H9 (cell line): ENCODE measurements around the gene BICRAL. TPM values are rescaled to one million over a fixed set of nuclear protein-coding genes. Genes with fewer than 3 reads are reported as not detected.

Source experiments
- DNase-seq: peaks from one replicate; pipeline ENCODE4 v3.0.0-alpha.2; 2017
- H2AFZ ChIP-seq: one replicate; pipeline ENCODE4 v1.6.1; 2013; ENCODE audit warnings: mild to moderate bottlenecking, low read length, control low read depth, moderate library complexity
- H2AK5ac ChIP-seq: 2 replicates; pipeline ENCODE4 v1.6.1; 2013; ENCODE audit warnings: low read length, control low read depth, mixed read lengths; ENCODE audit not compliant: insufficient read length
- H2BK120ac ChIP-seq: one replicate; pipeline ENCODE4 v1.6.1; 2013; ENCODE audit warnings: low read depth, mild to moderate bottlenecking, low read length, control low read depth, inconsistent platforms; ENCODE audit not compliant: poor library complexity, severe bottlenecking
- H2BK12ac ChIP-seq: 2 replicates; pipeline ENCODE4 v1.6.1; 2013; ENCODE audit warnings: low read length, control low read depth, mixed read lengths, low read depth; ENCODE audit not compliant: insufficient read length
- H2BK15ac ChIP-seq: 2 replicates; pipeline ENCODE4 v1.6.1; 2013; ENCODE audit warnings: low read depth, low read length, control low read depth
- H2BK20ac ChIP-seq: one replicate; pipeline ENCODE4 v1.6.1; 2013; ENCODE audit warnings: low read depth, mild to moderate bottlenecking, low read length, control low read depth, inconsistent platforms; ENCODE audit not compliant: poor library complexity, severe bottlenecking
- H2BK5ac ChIP-seq: 2 replicates; pipeline ENCODE4 v1.6.1; 2013; ENCODE audit warnings: low read length, control low read depth, mixed read lengths; ENCODE audit not compliant: insufficient read length
- H3K14ac ChIP-seq: 2 replicates; pipeline ENCODE4 v1.6.1; 2013; ENCODE audit warnings: low read length, control low read depth; ENCODE audit not compliant: insufficient read depth
- H3K18ac ChIP-seq: 2 replicates; pipeline ENCODE4 v1.6.1; 2013; ENCODE audit warnings: low read depth, mild to moderate bottlenecking, mixed read lengths, low read length, control low read depth; ENCODE audit not compliant: insufficient read length
- H3K23ac ChIP-seq: 2 replicates; pipeline ENCODE4 v1.6.1; 2013; ENCODE audit warnings: low read length, control low read depth, mixed read lengths, low read depth; ENCODE audit not compliant: insufficient read length
- H3K23me2 ChIP-seq: 2 replicates; pipeline ENCODE4 v1.6.1; 2013; ENCODE audit warnings: low read depth, mild to moderate bottlenecking, mixed read lengths, low read length, control low read depth; ENCODE audit not compliant: insufficient read length, poor library complexity, severe bottlenecking
- H3K27ac ChIP-seq: 2 replicates; pipeline ENCODE4 v1.5.1; 2013; ENCODE audit warnings: low read length, control low read depth, mixed read lengths, low read depth; ENCODE audit not compliant: insufficient read length
- H3K27me3 ChIP-seq: 2 replicates; pipeline ENCODE4 v1.6.1; 2013; ENCODE audit warnings: low read length, control low read depth, inconsistent platforms; ENCODE audit not compliant: insufficient read depth
- H3K4ac ChIP-seq: 2 replicates; pipeline ENCODE4 v1.6.1; 2013; ENCODE audit warnings: low read depth, mild to moderate bottlenecking, control low read depth, inconsistent platforms, low read length, moderate library complexity
- H3K4me1 ChIP-seq: 2 replicates; pipeline ENCODE4 v1.6.1; 2013; ENCODE audit warnings: low read length, control low read depth, inconsistent platforms; ENCODE audit not compliant: insufficient read depth
- H3K4me2 ChIP-seq: 2 replicates; pipeline ENCODE4 v1.6.1; 2013; ENCODE audit warnings: low read length, control low read depth, mixed read lengths; ENCODE audit not compliant: insufficient read length, insufficient read depth
- H3K56ac ChIP-seq: 2 replicates; pipeline ENCODE4 v1.6.1; 2013; ENCODE audit warnings: low read depth, mild to moderate bottlenecking, mixed read lengths, low read length, control low read depth; ENCODE audit not compliant: insufficient read length
- H3K79me1 ChIP-seq: 2 replicates; pipeline ENCODE4 v1.6.1; 2013; ENCODE audit warnings: low read depth, mild to moderate bottlenecking, moderate library complexity, low read length, control low read depth, inconsistent platforms; ENCODE audit not compliant: insufficient read depth, poor library complexity, severe bottlenecking
- H3K79me2 ChIP-seq: 2 replicates; pipeline ENCODE4 v1.6.1; 2013; ENCODE audit warnings: low read length, control low read depth, inconsistent platforms; ENCODE audit not compliant: insufficient read depth
- H3K9ac ChIP-seq: 2 replicates; pipeline ENCODE4 v1.6.1; 2013; ENCODE audit warnings: low read length, control low read depth, mixed read lengths; ENCODE audit not compliant: insufficient read length; ENCODE audit errors: extremely low read depth
- H3K9me3 ChIP-seq: one replicate; pipeline ENCODE4 v1.6.1; 2013; ENCODE audit warnings: low read depth, low read length, inconsistent platforms; ENCODE audit not compliant: control insufficient read depth
- H3T11ph ChIP-seq: one replicate; pipeline ENCODE4 v1.6.1; 2013; ENCODE audit warnings: mild to moderate bottlenecking, low read length, control low read depth, inconsistent platforms
- H4K20me1 ChIP-seq: one replicate; pipeline ENCODE4 v1.6.1; 2013; ENCODE audit not compliant: control insufficient read depth, insufficient read length, insufficient read depth
- H4K5ac ChIP-seq: 2 replicates; pipeline ENCODE4 v1.6.1; 2013; ENCODE audit warnings: low read depth, mild to moderate bottlenecking, mixed read lengths, low read length, control low read depth; ENCODE audit not compliant: insufficient read length
- H4K8ac ChIP-seq: replicated peaks from 2 replicates; pipeline ENCODE4 v1.6.1; 2013; ENCODE audit warnings: low read length, control low read depth, mixed read lengths, low read depth; ENCODE audit not compliant: insufficient read length
- H4K91ac ChIP-seq: 2 replicates; pipeline ENCODE4 v1.6.1; 2013; ENCODE audit warnings: low read depth, mild to moderate bottlenecking, moderate library complexity, mixed read lengths, low read length, control low read depth; ENCODE audit not compliant: insufficient read length
- H3K27ac Mint-ChIP-seq, 3 experiments: 2 replicates in 2 of 3; 3 replicates in 1 of 3; pipeline ENCODE4 v1.8.0; 2020 to 2021; ENCODE audit warnings: mixed read lengths in 3 of 3, mild to moderate bottlenecking in 1 of 3, moderate library complexity in 1 of 3
- H3K27me3 Mint-ChIP-seq: 2 replicates; pipeline ENCODE4 v1.8.0; 2021; ENCODE audit warnings: low read depth, mild to moderate bottlenecking, moderate library complexity, mixed read lengths
- H3K36me3 Mint-ChIP-seq, 3 experiments: 2 replicates in 2 of 3; 3 replicates in 1 of 3; pipeline ENCODE4 v1.8.0; 2020 to 2021; ENCODE audit warnings: low read depth in 3 of 3, mixed read lengths in 3 of 3; ENCODE audit not compliant: insufficient read depth in 1 of 3
- H3K4me1 Mint-ChIP-seq, 2 experiments: 2 replicates each; pipeline ENCODE4 v1.8.0; 2020; ENCODE audit warnings: mixed read lengths in 2 of 2
- H3K4me3 Mint-ChIP-seq, 2 experiments: 2 replicates in 1 of 2; 3 replicates in 1 of 2; pipeline ENCODE4 v1.8.0; 2020 to 2021; ENCODE audit warnings: mild to moderate bottlenecking in 2 of 2, mixed read lengths in 2 of 2, moderate library complexity in 1 of 2
- H3K9me3 Mint-ChIP-seq, 2 experiments: 2 replicates in 1 of 2; 3 replicates in 1 of 2; pipeline ENCODE4 v1.8.0; 2020; ENCODE audit warnings: mild to moderate bottlenecking in 2 of 2, mixed read lengths in 2 of 2, moderate library complexity in 1 of 2
- CTCF ChIP-seq: fragments of 200-600 bp; sonication (generic); conservative IDR thresholded peaks from 3 replicates; pipeline ENCODE4 v1.8.0; 2021; ENCODE audit warnings: antibody characterized with exemption, mild to moderate bottlenecking
- WGBS: extraction: QIAGEN DNeasy Blood & Tissue Kit; methylation state at CpG from one replicate; pipeline ENCODE4 v1.1.7; 2013; ENCODE audit warnings: missing lambda C conversion rate, low lambda C conversion rate, mixed read lengths; ENCODE audit not compliant: insufficient read length; ENCODE audit errors: extremely low coverage; 5-methylcytosine and 5-hydroxymethylcytosine counted together
- total RNA-seq: library from RNA; stranded (reverse); gene quantifications from 2 replicates; pipeline ENCODE4 v1.2.1, GENCODE V29; 2021

BICRAL gene
- total RNA-seq, 1 experiment from 2014 or later = 9.8 TPM

GRCh38 chr6:42818878-42819277 is 37.0 kb downstream of the BICRAL start:
- Histone ChIP-seq H3K27ac (no peak overlapping the region), H2BK120ac (no peak overlapping the region), H3K18ac (no peak overlapping the region), H2AK5ac (no peak overlapping the region), H3K23ac (no peak overlapping the region), H4K91ac (no peak overlapping the region), H3K23me2 (no peaks in the 10 kb centered on the region), H2BK20ac (no peak overlapping the region), H2BK15ac (no peak overlapping the region), H3K4me1 (peaks cover 5% of the 10 kb centered on the region; the same call in 1 of the 2 replicates), H3K14ac (peak overlapping the region; percentile 20; the same call in 1 of the 2 replicates), H3K56ac (no peak overlapping the region), H2AFZ (no peak overlapping the region), H3T11ph (no peak overlapping the region), H3K27me3 (no peaks in the 10 kb centered on the region), H2BK12ac (no peak overlapping the region), H4K20me1 (no peaks in the 10 kb centered on the region), H4K5ac (no peak overlapping the region), H2BK5ac (no peak overlapping the region), H3K9ac (no peak overlapping the region), H3K4ac (no peak overlapping the region), H3K79me2 (no peaks in the 10 kb centered on the region), H3K79me1 (no peaks in the 10 kb centered on the region), H4K8ac (no peak overlapping the region), H3K9me3 (no peaks in the 10 kb centered on the region), H3K4me2 (no peak overlapping the region)
- peaks cover 33 to 35% of the 10 kb centered on the region in 2 experiments for H3K4me1 Mint-ChIP-seq
- no peak for TF ChIP-seq CTCF
- no peak overlapping the region for H3K4me3 Mint-ChIP-seq
- DNase-seq = no peak
- no peaks in the 10 kb centered on the region for H3K9me3 Mint-ChIP-seq
- peaks cover 0 to 8% (median 3%) of the 10 kb centered on the region in 3 experiments; a peak in 2 of 7 replicates for H3K36me3 Mint-ChIP-seq
- H3K27ac Mint-ChIP-seq = peak overlapping the region; percentile 47 to 95 (median 75); a peak in 5 of 7 replicates
- no CpG with 5 or more reads among the region's 3 CpGs for WGBS
- H3K27me3 Mint-ChIP-seq = no peaks in the 10 kb centered on the region
